Breast epithelium (tissue), 3 donors: ENCODE measurements around the gene ITIH5.

Experiments
- POLR2A ChIP-seq: fragments of 450-650 bp; IDR thresholded peaks from one replicate; pipeline ENCODE4 v1.6.1; 2016; ENCODE audit warnings: antibody characterized with exemption, mild to moderate bottlenecking, moderate library complexity
- POLR2AphosphoS5 ChIP-seq, 3 donors: sonication (generic); formaldehyde crosslinking; IDR thresholded peaks; one replicate each; pipeline ENCODE4 v1.6.1; 2017; ENCODE audit warnings: antibody characterized with exemption in 3 of 3
- TF ChIP-seq, protein P1 (sequence below), 3 donors: fragments of 450-650 bp; IDR thresholded peaks; one replicate each; pipeline ENCODE4 v1.5.1; 2016 to 2017; ENCODE audit warnings: antibody characterized with exemption in 3 of 3, mild to moderate bottlenecking in 3 of 3, moderate library complexity in 3 of 3

DNA sequence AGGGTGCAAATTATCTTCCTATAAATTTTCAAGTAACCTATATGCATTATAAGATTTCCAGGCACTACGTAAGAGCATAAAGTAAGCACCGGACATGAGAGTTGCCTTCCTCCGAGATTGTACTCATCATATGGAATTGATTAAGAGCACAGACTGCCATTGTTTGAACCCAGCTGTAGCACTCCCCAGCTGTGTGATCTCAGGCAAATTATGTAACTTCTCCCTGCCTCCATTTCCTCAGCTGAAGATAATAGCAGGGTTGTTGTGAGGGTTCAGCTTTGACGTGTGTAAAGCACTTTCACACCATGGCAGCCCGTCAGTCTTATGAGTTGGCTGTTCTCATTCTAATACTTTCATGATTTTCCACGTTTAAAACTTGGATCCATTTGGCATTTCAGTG is 122.6 kb downstream of the ITIH5 start:
- TF ChIP-seq, protein P1, sequence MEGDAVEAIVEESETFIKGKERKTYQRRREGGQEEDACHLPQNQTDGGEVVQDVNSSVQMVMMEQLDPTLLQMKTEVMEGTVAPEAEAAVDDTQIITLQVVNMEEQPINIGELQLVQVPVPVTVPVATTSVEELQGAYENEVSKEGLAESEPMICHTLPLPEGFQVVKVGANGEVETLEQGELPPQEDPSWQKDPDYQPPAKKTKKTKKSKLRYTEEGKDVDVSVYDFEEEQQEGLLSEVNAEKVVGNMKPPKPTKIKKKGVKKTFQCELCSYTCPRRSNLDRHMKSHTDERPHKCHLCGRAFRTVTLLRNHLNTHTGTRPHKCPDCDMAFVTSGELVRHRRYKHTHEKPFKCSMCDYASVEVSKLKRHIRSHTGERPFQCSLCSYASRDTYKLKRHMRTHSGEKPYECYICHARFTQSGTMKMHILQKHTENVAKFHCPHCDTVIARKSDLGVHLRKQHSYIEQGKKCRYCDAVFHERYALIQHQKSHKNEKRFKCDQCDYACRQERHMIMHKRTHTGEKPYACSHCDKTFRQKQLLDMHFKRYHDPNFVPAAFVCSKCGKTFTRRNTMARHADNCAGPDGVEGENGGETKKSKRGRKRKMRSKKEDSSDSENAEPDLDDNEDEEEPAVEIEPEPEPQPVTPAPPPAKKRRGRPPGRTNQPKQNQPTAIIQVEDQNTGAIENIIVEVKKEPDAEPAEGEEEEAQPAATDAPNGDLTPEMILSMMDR (IDR thresholded peaks at IDR 0.05) = no peak
- no peak for TF ChIP-seq POLR2AphosphoS5 (IDR thresholded peaks at IDR 0.05)
- no peak for TF ChIP-seq POLR2A
